Measurements from ENCODE around the gene IZUMO4. TPM values are rescaled to one million over a fixed set of nuclear protein-coding genes. Genes with fewer than 3 reads are reported as not detected.

Gene IZUMO4
- total and polyA plus RNA-seq, 2 experiments from 2014 or later = 1.4 to 2.8 TPM

DNA sequence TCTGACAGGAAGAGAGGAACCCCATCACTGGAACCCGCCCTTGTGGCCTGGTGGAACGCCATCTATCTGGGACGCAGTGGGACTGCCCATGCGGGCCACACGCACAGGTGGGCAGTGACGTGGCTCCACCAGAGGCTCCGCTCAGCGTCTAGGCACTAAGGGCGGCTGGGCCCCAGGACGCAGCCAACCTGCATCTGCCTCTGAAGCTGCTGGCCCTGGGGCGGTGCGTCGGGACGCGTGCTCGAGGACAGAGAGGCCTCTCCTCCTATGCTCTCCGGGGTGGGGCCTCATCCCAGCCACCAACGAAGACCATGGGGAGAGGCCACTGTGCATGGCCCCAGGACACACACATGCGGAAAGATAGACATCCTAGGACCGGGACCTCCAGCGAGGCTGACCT, 18.1 kb downstream of the IZUMO4 start:
- TF ChIP-seq CTCF (IDR thresholded peaks at IDR 0.05; ENCODE audit: poor library complexity) = no peak
- no peak for TF ChIP-seq EZH2 (IDR thresholded peaks at IDR 0.05; ENCODE audit: borderline replicate concordance)
- TF ChIP-seq EZH2phosphoT487 (IDR thresholded peaks at IDR 0.05; ENCODE audit: low read depth, severe bottlenecking, unreplicated experiment) = no peak
- Histone ChIP-seq H3K4me3 (no peak overlapping the region), H2AFZ (no peak overlapping the region), H3K4me2 (no peak overlapping the region), H3K36me3 (replicated peaks; ENCODE audit: insufficient read depth, low read depth) (no peaks in the 10 kb centered on the region), H3K27ac (no peak overlapping the region), H3K27me3 (no peaks in the 10 kb centered on the region), H3K79me2 (no peaks in the 10 kb centered on the region), H3K9me2 (replicated peaks; ENCODE audit: insufficient read depth) (no peaks in the 10 kb centered on the region), H4K20me1 (ENCODE audit: insufficient read depth, poor library complexity, severe bottlenecking) (no peaks in the 10 kb centered on the region), H3K4me1 (ENCODE audit: insufficient read depth) (no peaks in the 10 kb centered on the region), H3K9me3 (ENCODE audit: low read depth) (no peaks in the 10 kb centered on the region)
- no peak for DNase-seq (ENCODE audit: low spot score)
- WGBS (ENCODE audit: low lambda C conversion rate, missing lambda C conversion rate) = 97% methylated on average over 21 of the region's 21 CpGs

- no peak overlapping the region for H3K4me2 ChIP-seq
- no peak for DNase-seq (ENCODE audit: low spot score)
- H3K36me3 ChIP-seq (replicated peaks; ENCODE audit: insufficient read depth, low read depth) = no peaks in the 10 kb centered on the region
- H3K79me2 ChIP-seq = no peaks in the 10 kb centered on the region
- no peaks in the 10 kb centered on the region for H4K20me1 ChIP-seq (ENCODE audit: insufficient read depth, poor library complexity, severe bottlenecking)
- no peak overlapping the region for H3K4me3 ChIP-seq
- no peaks in the 10 kb centered on the region for H3K9me3 ChIP-seq (ENCODE audit: low read depth)
- no peaks in the 10 kb centered on the region for H3K27me3 ChIP-seq
- H3K27ac ChIP-seq = no peak overlapping the region
- no peak for TF ChIP-seq EZH2 (IDR thresholded peaks at IDR 0.05; ENCODE audit: borderline replicate concordance)
- TF ChIP-seq EZH2phosphoT487 (IDR thresholded peaks at IDR 0.05; ENCODE audit: low read depth, severe bottlenecking, unreplicated experiment) = no peak
- TF ChIP-seq CTCF (IDR thresholded peaks at IDR 0.05; ENCODE audit: poor library complexity) = no peak
- WGBS (ENCODE audit: low lambda C conversion rate, missing lambda C conversion rate) = 98% methylated on average over 20 of the region's 25 CpGs
- no peaks in the 10 kb centered on the region for H3K4me1 ChIP-seq (ENCODE audit: insufficient read depth)
- H2AFZ ChIP-seq = no peak overlapping the region
- no peaks in the 10 kb centered on the region for H3K9me2 ChIP-seq (replicated peaks; ENCODE audit: insufficient read depth)
These were observed 18.6 kb downstream of the IZUMO4 start for GRCh38 chr19:2115324-2115723.

- H3K4me3 ChIP-seq = no peak overlapping the region
- no peak overlapping the region for H3K27ac ChIP-seq
- no peak for DNase-seq (ENCODE audit: low spot score)
- H3K4me1 ChIP-seq (ENCODE audit: insufficient read depth) = no peaks in the 10 kb centered on the region
- no peaks in the 10 kb centered on the region for H3K9me2 ChIP-seq (replicated peaks; ENCODE audit: insufficient read depth)
- H3K27me3 ChIP-seq = no peaks in the 10 kb centered on the region
- TF ChIP-seq EZH2 (IDR thresholded peaks at IDR 0.05; ENCODE audit: borderline replicate concordance) = no peak
- H3K4me2 ChIP-seq = no peak overlapping the region
- H4K20me1 ChIP-seq (ENCODE audit: insufficient read depth, poor library complexity, severe bottlenecking) = no peaks in the 10 kb centered on the region
- no peak overlapping the region for H2AFZ ChIP-seq
- H3K9me3 ChIP-seq (ENCODE audit: low read depth) = no peaks in the 10 kb centered on the region
- no peaks in the 10 kb centered on the region for H3K79me2 ChIP-seq
- WGBS (ENCODE audit: low lambda C conversion rate, missing lambda C conversion rate) = 97% methylated on average over 23 of the region's 24 CpGs
- H3K36me3 ChIP-seq (replicated peaks; ENCODE audit: insufficient read depth, low read depth) = no peaks in the 10 kb centered on the region
These were observed 19.3 kb downstream of the IZUMO4 start for GRCh38 chr19:2115911-2116426.

- no peaks in the 10 kb centered on the region for H3K27me3 ChIP-seq
- H3K27ac ChIP-seq = no peak overlapping the region
- H3K4me3 ChIP-seq = no peak overlapping the region
- no peaks in the 10 kb centered on the region for H4K20me1 ChIP-seq (ENCODE audit: insufficient read depth, poor library complexity, severe bottlenecking)
- no peak for DNase-seq (ENCODE audit: low spot score)
- H3K9me2 ChIP-seq (replicated peaks; ENCODE audit: insufficient read depth) = no peaks in the 10 kb centered on the region
- TF ChIP-seq EZH2 (IDR thresholded peaks at IDR 0.05; ENCODE audit: borderline replicate concordance) (no peak), CTCF (IDR thresholded peaks at IDR 0.05; ENCODE audit: poor library complexity) (no peak), EZH2phosphoT487 (IDR thresholded peaks at IDR 0.05; ENCODE audit: low read depth, severe bottlenecking, unreplicated experiment) (no peak)
- no peaks in the 10 kb centered on the region for H3K9me3 ChIP-seq (ENCODE audit: low read depth)
- H2AFZ ChIP-seq = no peak overlapping the region
- no peaks in the 10 kb centered on the region for H3K4me1 ChIP-seq (ENCODE audit: insufficient read depth)
- WGBS (ENCODE audit: low lambda C conversion rate, missing lambda C conversion rate) = 97% methylated on average over 17 of the region's 25 CpGs
- no peaks in the 10 kb centered on the region for H3K36me3 ChIP-seq (replicated peaks; ENCODE audit: insufficient read depth, low read depth)
- H3K4me2 ChIP-seq = no peak overlapping the region
- H3K79me2 ChIP-seq = no peaks in the 10 kb centered on the region
These were observed 19.8 kb downstream of the IZUMO4 start for GRCh38 chr19:2116507-2116906.
